Activated CD8-positive, alpha-beta T cell treated with anti-CD3 and anti-CD28 coated beads for 36 hours (primary cell): ENCODE data around the gene ELF4. TPM values are rescaled to one million over a fixed set of nuclear protein-coding genes. Genes with fewer than 3 reads are reported as not detected.
A peak's percentile ranks its signal among the peaks of the same experiment; 100 is the strongest.
"Not testable (repeated sequence)": the region's sequence is repeated elsewhere in the genome, so short reads cannot be mapped to it uniquely, and the experiment has no call there.

Source experiments
- ATAC-seq: fragments of 200-7000 bp; cut with Tn5 transposase; one replicate; pipeline ENCODE4 v1.10.0; 2021; ENCODE audit warnings: mild to moderate bottlenecking, moderate library complexity
- CTCF ChIA-PET: fragments of 350-600 bp; sonication (Branson Sonifier 250); formaldehyde crosslinking; loops from one replicate; lab custom pipeline; 2021; ENCODE audit warnings: antibody characterized with exemption; lab: Charles Lee
- POLR2A ChIA-PET: fragments of 350-600 bp; sonication (Branson Sonifier 250); formaldehyde crosslinking; loops from one replicate; lab custom pipeline; 2021; ENCODE audit warnings: antibody characterized with exemption; lab: Charles Lee
- DNase-seq: peaks from one replicate; pipeline ENCODE4 v3.0.0-alpha.2; 2020
- H3K27ac Mint-ChIP-seq: one replicate; pipeline ENCODE4 v1.8.0; 2021; ENCODE audit warnings: mild to moderate bottlenecking, mixed read lengths
- H3K27me3 Mint-ChIP-seq: one replicate; pipeline ENCODE4 v1.8.0; 2021; ENCODE audit warnings: mixed read lengths
- H3K36me3 Mint-ChIP-seq: one replicate; pipeline ENCODE4 v1.8.0; 2021; ENCODE audit warnings: low read depth, mixed read lengths
- H3K4me1 Mint-ChIP-seq: one replicate; pipeline ENCODE4 v1.8.0; 2021; ENCODE audit warnings: low read depth, mixed read lengths
- H3K4me3 Mint-ChIP-seq: one replicate; pipeline ENCODE4 v1.8.0; 2021; ENCODE audit warnings: mild to moderate bottlenecking, moderate library complexity, mixed read lengths
- H3K9me3 Mint-ChIP-seq: one replicate; pipeline ENCODE4 v1.8.0; 2021; ENCODE audit warnings: mixed read lengths
- CTCF ChIP-seq: fragments of 200-600 bp; IDR thresholded peaks from one replicate; pipeline ENCODE4 v1.8.0; 2022; ENCODE audit warnings: antibody characterized with exemption, mild to moderate bottlenecking
- intact Hi-C: fragments of 100-400 bp; cut with micrococcal nuclease; formaldehyde crosslinking; loops from one replicate; pipeline ENCODE4 v1.10.0; 2022
- total RNA-seq, 2 experiments: library from RNA; stranded (reverse); gene quantifications; one replicate each; pipeline ENCODE4 v1.2.3, GENCODE V29; 2021

The ELF4 gene
- total RNA-seq, 2 experiments from 2014 or later = 17.5 TPM

- ATAC-seq = no peak
- H3K9me3 Mint-ChIP-seq = no peaks in the 10 kb centered on the region
- no peak for DNase-seq
- no peak overlapping the region for H3K4me3 Mint-ChIP-seq
- ChIA-PET CTCF (interaction anchor here (0.7 to 1.7 kb wide), 3 partner anchors 37 to 57 kb away, joined by 3 to 6 read pairs (median 3); no protein-coding TSS in a partner anchor), POLR2A (no interaction called here)
- H3K27me3 Mint-ChIP-seq = no peaks in the 10 kb centered on the region
- TF ChIP-seq CTCF = no peak
- H3K4me1 Mint-ChIP-seq = peaks cover 38% of the 10 kb centered on the region
- H3K27ac Mint-ChIP-seq = no peak overlapping the region
- intact Hi-C loops = no loop called here
- H3K36me3 Mint-ChIP-seq = no peaks in the 10 kb centered on the region
Observed at GRCh38 chrX:130117166-130117565, 6.9 kb upstream of the ELF4 start.

- peak; percentile 26 for DNase-seq
- H3K36me3 Mint-ChIP-seq, H3K4me3 Mint-ChIP-seq, H3K9me3 Mint-ChIP-seq, ATAC-seq, H3K27me3 Mint-ChIP-seq, intact Hi-C loops: not testable (repeated sequence)
- POLR2A ChIA-PET = interaction anchor here (1.2 kb wide), 1 partner anchor 35 kb away, joined by 3 read pairs; no protein-coding TSS in a partner anchor
- CTCF ChIA-PET = interaction anchor here (1.2 kb wide), 1 partner anchor 36 kb away, joined by 5 read pairs; no protein-coding TSS in a partner anchor
- H3K27ac Mint-ChIP-seq = peak overlapping the region; percentile 15
- peaks cover 37% of the 10 kb centered on the region for H3K4me1 Mint-ChIP-seq
Observed at GRCh38 chrX:130115119-130115885, 5.0 kb upstream of the ELF4 start.

GRCh38 chrX:130114141-130114588, 3.9 kb upstream of the ELF4 start:
- ChIA-PET POLR2A (interaction anchor here (0.7 kb wide), 1 partner anchor 34 kb away, joined by 4 read pairs; no protein-coding TSS in a partner anchor), CTCF (interaction anchor here (0.9 kb wide), 1 partner anchor 33 kb away, joined by 3 read pairs; no protein-coding TSS in a partner anchor)
- no peaks in the 10 kb centered on the region for H3K9me3 Mint-ChIP-seq
- peaks cover 3% of the 10 kb centered on the region for H3K36me3 Mint-ChIP-seq
- H3K4me1 Mint-ChIP-seq = peaks cover 27% of the 10 kb centered on the region
- H3K27me3 Mint-ChIP-seq = no peaks in the 10 kb centered on the region
- H3K27ac Mint-ChIP-seq = no peak overlapping the region
- DNase-seq = no peak
- no peak for TF ChIP-seq CTCF
- H3K4me3 Mint-ChIP-seq = no peak overlapping the region
- intact Hi-C loops = no loop called here
- no peak for ATAC-seq

- Mint-ChIP-seq H3K27me3 (no peaks in the 10 kb centered on the region), H3K4me3 (peak overlapping the region; percentile 37), H3K36me3 (peaks cover 3% of the 10 kb centered on the region), H3K27ac (peak overlapping the region; percentile 55), H3K4me1 (peaks cover 34% of the 10 kb centered on the region), H3K9me3 (no peaks in the 10 kb centered on the region)
- CTCF ChIA-PET = interaction anchor here (0.7 kb wide), 1 partner anchor 10 kb away, joined by 3 read pairs; no protein-coding TSS in a partner anchor
- no peak for TF ChIP-seq CTCF
- no peak for DNase-seq
- intact Hi-C loops = no loop called here
- no peak for ATAC-seq
- POLR2A ChIA-PET = interaction anchor here (0.7 to 4.7 kb wide), 3 partner anchors 8 to 29 kb away, joined by 3 to 22 read pairs (median 5); no protein-coding TSS in a partner anchor
Observed at GRCh38 chrX:130111220-130112154, 1.2 kb upstream of the ELF4 start.
